OCI-LY3 (cell line): ENCODE data around the gene USP34.
"Not testable (repeated sequence)": the region's sequence is repeated elsewhere in the genome, so short reads cannot be mapped to it uniquely, and the experiment has no call there.

Experiments used
- H2AFZ ChIP-seq: fragments of 200-600, 300-600 bp; shearing (Covaris generic); 2 replicates; pipeline ENCODE4 v1.6.0; 2014; ENCODE audit warnings: antibody characterized with exemption, low read depth, low read length
- H3K27ac ChIP-seq: fragments of 200-600, 300-600 bp; sonication (generic); 2 replicates; pipeline ENCODE4 v1.5.1; 2014; ENCODE audit warnings: mild to moderate bottlenecking, low read length, moderate library complexity, mixed read lengths
- H3K27me3 ChIP-seq: fragments of 200-600, 300-600 bp; sonication (generic); 2 replicates; pipeline ENCODE4 v1.6.1; 2014; ENCODE audit warnings: low read depth, low read length, mixed read lengths
- H3K36me3 ChIP-seq: fragments of 200-600, 300-600 bp; sonication (generic); replicated peaks from 2 replicates; pipeline ENCODE3; 2014; ENCODE audit warnings: low read depth, low read length, mixed read lengths
- H3K4me1 ChIP-seq: fragments of 300-600, 200-600 bp; sonication (generic); 2 replicates; pipeline ENCODE4 v1.6.1; 2014; ENCODE audit warnings: low read length, mixed read lengths
- H3K4me2 ChIP-seq: fragments of 200-600, 300-600 bp; sonication (generic); 2 replicates; pipeline ENCODE4 v1.6.1; 2014; ENCODE audit warnings: low read length, mixed read lengths
- H3K4me3 ChIP-seq: fragments of 300-600, 200-600 bp; sonication (generic); 2 replicates; pipeline ENCODE4 v1.5.1; 2014; ENCODE audit warnings: antibody characterized with exemption, mild to moderate bottlenecking, low read length, moderate library complexity
- H3K79me2 ChIP-seq: fragments of 300-600, 200-600 bp; shearing (Covaris generic); 2 replicates; pipeline ENCODE4 v1.6.1; 2014; ENCODE audit warnings: mild to moderate bottlenecking, low read length, mixed read lengths
- H3K9ac ChIP-seq: fragments of 300-600, 200-600 bp; shearing (Covaris generic); 2 replicates; pipeline ENCODE4 v1.6.0; 2014; ENCODE audit warnings: mild to moderate bottlenecking, low read length, moderate library complexity
- H3K9me3 ChIP-seq: fragments of 200-600, 300-600 bp; shearing (Covaris generic); 2 replicates; pipeline ENCODE4 v1.6.1; 2014; ENCODE audit warnings: low read length, mixed read lengths; ENCODE audit not compliant: insufficient read depth
- H4K20me1 ChIP-seq: fragments of 200-600, 300-600 bp; sonication (generic); 2 replicates; pipeline ENCODE4 v1.6.1; 2016; ENCODE audit warnings: low read length, mixed read lengths; ENCODE audit not compliant: insufficient read depth
- EZH2phosphoT487 ChIP-seq: fragments of 200-600 bp; shearing (Covaris generic); IDR thresholded peaks from 2 replicates; pipeline ENCODE4 v1.6.1; 2018; ENCODE audit warnings: antibody characterized with exemption, mixed run types, low read depth
- TF ChIP-seq, protein P1 (sequence below): fragments of 200-600, 300-600 bp; sonication (generic); IDR thresholded peaks from 2 replicates; pipeline ENCODE4 v1.5.1; 2014; ENCODE audit warnings: antibody characterized with exemption, low read length, low read depth

Gene USP34

DNA sequence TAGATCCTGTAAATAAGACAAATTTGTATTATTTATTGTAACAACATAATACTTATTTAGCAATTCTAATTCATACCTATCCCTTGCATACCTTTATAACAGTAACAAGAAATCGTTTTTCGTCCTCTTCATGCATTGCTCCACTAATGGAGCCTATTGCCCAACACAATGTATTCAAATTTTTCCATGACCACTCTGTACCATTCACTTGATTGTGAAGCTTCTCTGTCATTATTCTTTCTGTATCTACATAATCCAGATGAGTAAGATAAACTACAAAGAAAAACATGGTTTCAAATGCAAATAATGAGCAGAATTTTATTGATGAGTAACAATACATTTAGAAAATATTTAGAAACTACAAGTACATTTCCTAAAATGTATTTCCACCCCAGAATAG is 21.6 kb upstream of the USP34 start:
- no peak overlapping the region for H3K4me2 ChIP-seq
- H3K4me3 ChIP-seq, result no peak overlapping the region
- H2AFZ ChIP-seq, result no peak overlapping the region
- H3K9ac ChIP-seq, result no peak overlapping the region
- H3K27ac ChIP-seq, result no peak overlapping the region
- peaks cover 74% of the 10 kb centered on the region for H3K36me3 ChIP-seq
- H3K27me3 ChIP-seq, result no peaks in the 10 kb centered on the region
- TF ChIP-seq EZH2phosphoT487, result no peak
- TF ChIP-seq, protein P1, sequence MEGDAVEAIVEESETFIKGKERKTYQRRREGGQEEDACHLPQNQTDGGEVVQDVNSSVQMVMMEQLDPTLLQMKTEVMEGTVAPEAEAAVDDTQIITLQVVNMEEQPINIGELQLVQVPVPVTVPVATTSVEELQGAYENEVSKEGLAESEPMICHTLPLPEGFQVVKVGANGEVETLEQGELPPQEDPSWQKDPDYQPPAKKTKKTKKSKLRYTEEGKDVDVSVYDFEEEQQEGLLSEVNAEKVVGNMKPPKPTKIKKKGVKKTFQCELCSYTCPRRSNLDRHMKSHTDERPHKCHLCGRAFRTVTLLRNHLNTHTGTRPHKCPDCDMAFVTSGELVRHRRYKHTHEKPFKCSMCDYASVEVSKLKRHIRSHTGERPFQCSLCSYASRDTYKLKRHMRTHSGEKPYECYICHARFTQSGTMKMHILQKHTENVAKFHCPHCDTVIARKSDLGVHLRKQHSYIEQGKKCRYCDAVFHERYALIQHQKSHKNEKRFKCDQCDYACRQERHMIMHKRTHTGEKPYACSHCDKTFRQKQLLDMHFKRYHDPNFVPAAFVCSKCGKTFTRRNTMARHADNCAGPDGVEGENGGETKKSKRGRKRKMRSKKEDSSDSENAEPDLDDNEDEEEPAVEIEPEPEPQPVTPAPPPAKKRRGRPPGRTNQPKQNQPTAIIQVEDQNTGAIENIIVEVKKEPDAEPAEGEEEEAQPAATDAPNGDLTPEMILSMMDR, result no peak
- H3K9me3 ChIP-seq, result no peaks in the 10 kb centered on the region
- peaks cover 62% of the 10 kb centered on the region for H3K79me2 ChIP-seq
- H4K20me1 ChIP-seq, result no peaks in the 10 kb centered on the region; the same call in none of the 2 replicates
- peaks cover 14% of the 10 kb centered on the region for H3K4me1 ChIP-seq

DNA sequence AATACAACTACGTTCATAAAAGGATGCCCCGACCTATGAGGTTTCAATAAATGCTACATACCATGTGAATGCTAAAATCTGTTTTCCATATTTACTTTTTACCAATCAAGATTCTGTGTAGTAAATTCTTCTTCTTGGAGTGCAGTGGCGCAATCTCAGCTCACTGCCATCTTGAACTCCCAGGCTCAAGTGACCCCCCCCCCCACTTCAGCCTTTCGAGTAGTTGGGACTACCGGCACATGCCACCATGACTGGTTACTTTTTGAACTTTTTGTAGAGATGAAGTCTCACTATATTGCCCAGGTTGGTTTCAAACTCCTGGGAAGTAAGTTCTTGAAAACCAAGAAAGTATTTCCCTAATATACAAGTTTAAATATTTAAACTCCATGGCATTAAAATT is 14.4 kb upstream of the USP34 start:
- Histone ChIP-seq H3K4me1 (no peaks in the 10 kb centered on the region), H3K4me2 (no peak overlapping the region), H3K9ac (no peak overlapping the region), H3K27ac (no peak overlapping the region), H3K9me3 (no peaks in the 10 kb centered on the region), H3K36me3 (peaks cover 63% of the 10 kb centered on the region), H3K4me3 (no peak overlapping the region), H2AFZ (no peak overlapping the region), H3K27me3 (no peaks in the 10 kb centered on the region), H4K20me1 (peaks cover 3% of the 10 kb centered on the region; the same call in 1 of the 2 replicates), H3K79me2 (peaks cover 39% of the 10 kb centered on the region)
- no peak for TF ChIP-seq EZH2phosphoT487
- TF ChIP-seq, protein P1, result no peak

- no peaks in the 10 kb centered on the region for H4K20me1 ChIP-seq
- no peaks in the 10 kb centered on the region for H3K4me1 ChIP-seq
- TF ChIP-seq EZH2phosphoT487, result no peak
- TF ChIP-seq, protein P1, result no peak
- H3K9ac ChIP-seq, result no peak overlapping the region
- no peaks in the 10 kb centered on the region for H3K9me3 ChIP-seq
- no peak overlapping the region for H3K4me3 ChIP-seq
- no peak overlapping the region for H2AFZ ChIP-seq
- H3K27me3 ChIP-seq, result no peaks in the 10 kb centered on the region
- no peaks in the 10 kb centered on the region; the same call in none of the 2 replicates for H3K79me2 ChIP-seq
- no peak overlapping the region for H3K4me2 ChIP-seq
- no peak overlapping the region for H3K27ac ChIP-seq
- H3K36me3 ChIP-seq, result peaks cover 47% of the 10 kb centered on the region
These were observed 7.2 kb upstream of the USP34 start for GRCh38 chr2:61478086-61478485.

GRCh38 chr2:61476929-61477589 is 6.2 kb upstream of the USP34 start:
- not testable (repeated sequence) for H3K4me2 ChIP-seq, H3K27ac ChIP-seq, H3K4me3 ChIP-seq, H3K9ac ChIP-seq, H3K27me3 ChIP-seq, H3K79me2 ChIP-seq, H2AFZ ChIP-seq, H3K4me1 ChIP-seq, H4K20me1 ChIP-seq, H3K9me3 ChIP-seq
- H3K36me3 ChIP-seq, result peaks cover 38% of the 10 kb centered on the region
